ENCODE results near the gene LRRC72.
A peak's percentile ranks its signal among the peaks of the same experiment; 100 is the strongest.

The LRRC72 gene

DNA sequence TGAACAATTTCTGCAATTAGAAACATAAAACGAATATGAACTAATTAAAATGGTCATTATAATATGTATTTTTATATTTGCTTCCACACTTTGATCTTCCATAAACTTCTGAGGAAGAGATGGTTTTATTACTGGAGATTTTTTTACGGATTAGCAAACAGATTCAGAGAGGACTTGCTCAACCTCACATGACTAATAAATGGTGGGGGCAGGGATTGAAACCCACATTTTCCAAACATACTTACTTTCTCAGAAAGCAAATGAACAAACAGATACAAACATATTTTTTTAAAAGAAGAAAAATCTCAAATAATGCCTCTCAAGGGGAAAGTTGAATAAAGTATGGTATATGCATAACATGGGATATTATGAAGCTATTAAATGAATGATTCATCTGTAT, 100.6 kb downstream of the LRRC72 start:
- DNase-seq (ENCODE audit: low read depth): peak; percentile 61

DNA sequence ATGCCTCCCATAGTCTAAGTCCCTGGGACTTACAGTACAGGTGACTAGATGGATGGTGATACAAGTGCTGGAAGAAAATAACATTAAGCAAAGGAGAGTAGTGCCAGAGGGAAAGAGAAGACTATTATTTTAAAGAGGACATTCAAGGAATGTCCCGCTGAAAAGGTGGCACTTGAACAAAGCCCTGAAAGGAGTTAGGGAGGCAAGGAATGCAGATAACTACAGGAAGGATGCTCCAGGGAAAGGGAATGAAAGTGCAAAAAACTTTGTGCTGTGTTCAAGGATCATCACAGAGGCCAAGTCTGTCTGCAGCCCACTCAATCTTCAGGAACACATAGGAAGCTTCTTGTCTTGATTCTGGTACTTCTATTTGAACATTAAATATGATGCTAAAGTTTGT, 104.0 kb downstream of the LRRC72 start:
- no peak for DNase-seq (ENCODE audit: low read depth)

All from EH (cell line).